K562 (cell line): Measurements from ENCODE around the gene DNAAF1. TPM values are rescaled to one million over a fixed set of nuclear protein-coding genes. Genes with fewer than 3 reads are reported as not detected.
"Not testable (repeated sequence)": the region's sequence is repeated elsewhere in the genome, so short reads cannot be mapped to it uniquely, and the experiment has no call there.

Experiments used
- ATAC-seq: fragments of 200-7000 bp; cut with Tn5 transposase; 3 replicates; pipeline ENCODE4 v1.9.1; 2020; ENCODE audit warnings: moderate library complexity
- BruUV-seq: library from RNA; stranded (reverse); fragments of 400-500 nt; replicated peaks from 2 replicates; lab custom pipeline; 2021; lab: Mats Ljungman, UMichigan
- CTCF ChIA-PET: fragments of 300-600 bp; formaldehyde crosslinking; extraction: SDS; loops from one replicate; lab custom pipeline; 2021; ENCODE audit warnings: low intra/inter-chr PET ratio; lab: Yijun Ruan, JAX
- POLR2A ChIA-PET: fragments of 300-600, 350-650 bp; sonication (Branson Sonifier 250); formaldehyde crosslinking; extraction: SDS; loops from one replicate; lab custom pipeline; 2021; ENCODE audit warnings: antibody characterized with exemption, inconsistent platforms; lab: Yijun Ruan, JAX
- DNase-seq, 4 experiments: peaks; one replicate each; pipeline versions ENCODE4 v3.0.0 to v3.0.0-alpha.2; 2011 to 2018; ENCODE audit warnings: low spot score in 3 of 4, mixed read lengths in 3 of 4; ENCODE audit errors: extremely low read depth in 1 of 4
- FAIRE-seq: peaks from 2 replicates; lab custom pipeline; 2011; peaks lifted over from hg19 to GRCh38; lab: Jason Lieb, UNC
- H2AFZ ChIP-seq: 2 replicates; pipeline ENCODE4 v1.6.0; 2011; ENCODE audit warnings: low read depth, low read length, control low read depth, inconsistent platforms
- H3K27ac ChIP-seq: fragments of 200-600 bp; 3 replicates; pipeline ENCODE4 v1.8.0; 2011; ENCODE audit warnings: low read depth, mild to moderate bottlenecking, control low read depth, inconsistent platforms, low read length, moderate library complexity, mixed read lengths; ENCODE audit errors: extremely low read depth
- H3K27me3 ChIP-seq, 2 experiments: fragments of 300-600 bp in 1 of 2; 2 replicates in 1 of 2; 3 replicates in 1 of 2; pipeline versions ENCODE4 v1.6.0 to v1.8.0; 2011; ENCODE audit warnings: inconsistent platforms in 2 of 2, low read length in 2 of 2, mild to moderate bottlenecking in 1 of 2, mixed read lengths in 1 of 2, moderate library complexity in 1 of 2; ENCODE audit not compliant: control insufficient read depth in 2 of 2, insufficient read depth in 2 of 2
- H3K36me3 ChIP-seq: fragments of 300-600 bp; 3 replicates; pipeline ENCODE4 v1.8.0; 2011; ENCODE audit warnings: mild to moderate bottlenecking, low read length, inconsistent platforms; ENCODE audit not compliant: control insufficient read depth, insufficient read depth
- H3K4me1 ChIP-seq, 2 experiments: fragments of 200-600 bp in 1 of 2; replicated peaks in 1 of 2; 2 replicates in 1 of 2; 3 replicates in 1 of 2; pipeline versions ENCODE4 v1.5.1 to v1.8.0; 2011; ENCODE audit warnings: inconsistent platforms in 2 of 2, low read length in 2 of 2, mild to moderate bottlenecking in 1 of 2, mixed read lengths in 1 of 2, moderate library complexity in 1 of 2; ENCODE audit not compliant: control insufficient read depth in 2 of 2, insufficient read depth in 2 of 2
- H3K4me2 ChIP-seq: 2 replicates; pipeline ENCODE4 v1.6.1; 2011; ENCODE audit warnings: low read length, control low read depth, inconsistent platforms, mixed read lengths; ENCODE audit not compliant: insufficient read depth
- H3K4me3 ChIP-seq: fragments of 200-600 bp; sonication (generic), shearing (Covaris generic); 2 replicates; pipeline ENCODE4 v1.5.1; 2016; ENCODE audit warnings: control low read depth, inconsistent platforms
- H3K79me2 ChIP-seq: fragments of 200-600 bp; 3 replicates; pipeline ENCODE4 v1.8.0; 2011; ENCODE audit warnings: low read length, inconsistent platforms; ENCODE audit not compliant: control insufficient read depth, insufficient read depth
- H3K9ac ChIP-seq, 2 experiments: 2 replicates each; pipeline versions ENCODE4 v1.6.0 to v1.6.1; 2011; ENCODE audit warnings: low read depth in 2 of 2, low read length in 2 of 2, control low read depth in 1 of 2, inconsistent platforms in 1 of 2, mild to moderate bottlenecking in 1 of 2, mixed read lengths in 1 of 2; ENCODE audit not compliant: insufficient read depth in 1 of 2
- H3K9me1 ChIP-seq: one replicate; pipeline ENCODE4 v1.6.0; 2011; ENCODE audit warnings: inconsistent platforms, mild to moderate bottlenecking, low read length, moderate library complexity; ENCODE audit not compliant: control insufficient read depth, insufficient read depth
- H3K9me3 ChIP-seq: replicated peaks from 2 replicates; pipeline ENCODE4 v1.5.1; 2011; ENCODE audit warnings: low read depth, low read length, inconsistent platforms; ENCODE audit not compliant: control insufficient read depth, insufficient read depth
- H4K20me1 ChIP-seq: replicated peaks from 2 replicates; pipeline ENCODE4 v1.6.1; 2011; ENCODE audit warnings: low read length, inconsistent platforms, mixed read lengths; ENCODE audit not compliant: control insufficient read depth, insufficient read depth
- ATF3 ChIP-seq, 2 experiments: fragments of 450-650 bp in 1 of 2; sonication (generic) in 1 of 2; formaldehyde crosslinking in 1 of 2; IDR thresholded peaks in 1 of 2; conservative IDR thresholded peaks in 1 of 2; 2 replicates each; pipeline versions ENCODE4 v1.6.1 to v1.8.1; 2016 to 2023; ENCODE audit warnings: mild to moderate bottlenecking in 2 of 2, moderate library complexity in 2 of 2, inconsistent platforms in 1 of 2, missing genetic modification reagents in 1 of 2
- WGBS: fragments of 100-300 bp; shearing (Covaris generic); methylation state at CpG from one replicate; pipeline ENCODE4 v1.1.6; 2016; ENCODE audit warnings: low coverage, mixed read lengths; ENCODE audit not compliant: insufficient coverage; ENCODE audit errors: missing lambda C conversion rate; 5-methylcytosine and 5-hydroxymethylcytosine counted together
- in situ Hi-C: fragments of 300-500 bp; cut with MboI; formaldehyde crosslinking; loops from 4 replicates; pipeline ENCODE4 v1.15.0; 2018; ENCODE audit warnings: inconsistent platforms, mixed read lengths
- intact Hi-C: fragments of 100-400 bp; cut with micrococcal nuclease; formaldehyde crosslinking; loops from 2 replicates; pipeline ENCODE4 v1.14.2; 2022
- polyA plus RNA-seq, 8 experiments: library from polyadenylated mRNA; depleted of rRNA in 4 of 8; stranded (reverse) in 5 of 8; unstranded in 3 of 8; fragments of >200 nt; fragmentation: Nextera tagmentation in 2 of 8; fragmentation: Illumina TruSeq in 1 of 8; extraction: Ambion mirVana in 2 of 8; extraction: Trizol in 1 of 8; gene quantifications; 2 replicates each; pipeline versions ENCODE4 v1.2.1 to v1.2.3, GENCODE V29; 2011 to 2014; ENCODE audit warnings: inconsistent platforms in 1 of 8, missing spikeins in 1 of 8
- total RNA-seq, 7 experiments: library from RNA; depleted of rRNA in 6 of 7; stranded (reverse); fragments of >200 nt in 6 of 7; fragmentation: Illumina TruSeq in 2 of 7; extraction: Trizol in 2 of 7; gene quantifications; 2 replicates each; pipeline versions ENCODE4 v1.2.1 to v1.2.3, GENCODE V29; 2011 to 2021; ENCODE audit warnings: low replicate concordance in 1 of 7

Gene DNAAF1
- total and polyA plus RNA-seq, 9 of the 15 experiments (the other 6 are each of a cell fraction or from before 2014, with no cell fraction given) = 0.01 TPM; not detected in 8

GRCh38 chr16:84199861-84200260, 54.8 kb downstream of the DNAAF1 start (continued):
- TF ChIP-seq ATF3 (IDR thresholded peaks at IDR 0.05) (0 out of 2 replicates have a peak, but pooled peaks have one; percentile 31), ATF3 (CRISPR knock-in tag; conservative IDR thresholded peaks at IDR 0.05) (no peak)

GRCh38 chr16:84204551-84204950, 59.4 kb downstream of the DNAAF1 start:
- in situ Hi-C loops, H3K9ac ChIP-seq, H3K9me1 ChIP-seq, H3K9me3 ChIP-seq, ATAC-seq, intact Hi-C loops, H4K20me1 ChIP-seq, H2AFZ ChIP-seq, FAIRE-seq, H3K4me3 ChIP-seq, H3K79me2 ChIP-seq, H3K36me3 ChIP-seq, CTCF ChIA-PET, BruUV-seq, DNase-seq, H3K4me2 ChIP-seq, H3K27ac ChIP-seq: not testable (repeated sequence)
- H3K4me1 ChIP-seq = peaks cover 6 to 16% of the 10 kb centered on the region in 2 experiments; a peak in 4 of 5 replicates
- peaks cover 22 to 35% of the 10 kb centered on the region in 2 experiments for H3K27me3 ChIP-seq
- WGBS = 42% methylated on average over 26 of the region's 26 CpGs
- POLR2A ChIA-PET = interaction anchor here (1.1 to 1.5 kb wide), 3 partner anchors 9 to 18 kb away, joined by 3 to 5 read pairs (median 3); partner anchors contain the start of gene TAF1C

GRCh38 chr16:84205123-84205522, 60.0 kb downstream of the DNAAF1 start:
- H3K79me2 ChIP-seq, ATAC-seq, CTCF ChIA-PET, POLR2A ChIA-PET, H2AFZ ChIP-seq, BruUV-seq, FAIRE-seq, H3K4me2 ChIP-seq, H3K9me1 ChIP-seq, H3K4me3 ChIP-seq, H3K36me3 ChIP-seq, in situ Hi-C loops, intact Hi-C loops, H3K9ac ChIP-seq, H3K27ac ChIP-seq, H4K20me1 ChIP-seq, H3K9me3 ChIP-seq, DNase-seq: not testable (repeated sequence)
- 22% methylated on average over 6 of the region's 6 CpGs for WGBS
- Histone ChIP-seq H3K27me3 (peaks cover 17 to 30% of the 10 kb centered on the region in 2 experiments), H3K4me1 (peaks cover 6 to 16% of the 10 kb centered on the region in 2 experiments; a peak in 4 of 5 replicates)
